Activated CD4-positive, alpha-beta T cell treated with anti-CD3 and anti-CD28 coated beads for 24 hours (primary cell): ENCODE data around the gene PBX3.
A peak's percentile ranks its signal among the peaks of the same experiment; 100 is the strongest.

Source experiments
- DNase-seq, 2 donors: peaks; one replicate each; pipeline ENCODE4 v3.0.0-alpha.2; 2020; ENCODE audit warnings: low read depth in 2 of 2

PBX3 gene

DNA sequence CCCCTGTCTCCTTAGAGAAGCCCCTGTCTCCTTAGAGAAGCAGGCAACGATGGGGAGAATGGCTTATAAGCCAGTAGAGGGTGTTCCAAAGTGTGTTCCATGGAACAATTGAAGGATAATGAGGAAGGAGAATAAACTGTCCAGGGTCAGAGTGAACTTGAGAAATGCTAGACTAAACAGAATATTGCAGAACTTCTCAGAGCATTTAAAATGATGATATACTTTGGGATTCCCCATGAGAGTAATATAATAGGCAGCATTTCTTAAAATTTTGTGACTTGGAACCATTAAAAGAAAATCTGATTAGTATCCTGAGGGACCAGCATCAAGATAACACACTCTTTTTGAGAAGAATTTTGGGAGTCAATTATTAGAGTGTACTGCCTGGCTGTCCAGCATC, 116.8 kb downstream of the PBX3 start:
- DNase-seq: no peak

DNA sequence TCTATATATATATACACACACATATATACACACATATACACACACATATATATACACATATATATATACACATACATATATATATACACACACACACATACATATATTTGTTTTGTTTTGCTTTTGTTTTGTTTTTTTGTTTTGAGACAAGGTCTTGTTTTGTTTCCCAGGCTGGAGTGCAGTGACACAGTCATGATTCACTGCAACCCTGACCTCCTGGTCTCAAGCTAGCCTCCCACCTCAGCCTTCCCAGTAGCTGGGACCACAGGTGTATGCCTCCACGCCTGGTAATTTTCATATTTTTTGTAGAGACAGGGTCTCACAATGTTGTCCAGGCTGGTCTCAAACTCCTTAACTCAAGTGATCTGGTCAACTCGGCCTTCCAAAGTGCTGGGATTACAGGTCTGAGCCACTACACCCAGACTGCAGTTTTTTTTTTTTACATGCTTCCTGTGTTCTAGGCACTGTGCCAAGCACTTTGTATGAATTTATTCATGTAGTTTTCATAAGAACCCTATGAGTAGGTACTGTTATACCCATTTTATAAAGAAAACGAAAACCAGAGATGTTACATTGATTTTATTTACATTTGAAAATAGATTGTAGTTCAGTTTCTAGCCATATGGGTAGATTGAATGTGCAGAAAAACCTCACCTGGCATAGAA, 120.7 kb downstream of the PBX3 start:
- no peak for DNase-seq

DNA sequence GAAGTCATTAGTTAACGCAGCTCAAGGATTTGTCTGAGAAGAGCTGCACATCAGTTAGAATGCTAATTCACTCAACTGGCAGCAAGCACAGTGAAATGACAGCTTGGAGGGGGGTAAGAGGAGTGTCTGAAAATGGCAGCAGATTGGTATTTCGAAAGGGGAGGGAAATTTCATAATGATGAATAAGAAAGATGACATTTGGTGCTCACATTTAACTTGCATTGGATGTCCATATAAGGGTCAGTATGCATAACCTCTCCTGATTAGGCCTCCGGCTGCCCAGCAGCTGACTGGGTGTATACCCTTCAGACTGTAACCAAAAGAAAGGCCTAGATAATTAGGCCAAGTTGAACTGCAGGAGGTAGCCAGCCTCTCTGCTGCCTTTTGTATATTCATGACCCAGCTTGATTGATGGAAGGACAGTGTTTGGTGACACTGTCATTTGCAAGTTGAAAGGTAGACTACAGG, 131.0 kb downstream of the PBX3 start:
- DNase-seq: no peak

- DNase-seq: no peak
Measured at GRCh38 chr9:125881042-125881441, 133.9 kb downstream of the PBX3 start.

GRCh38 chr9:125883565-125884217, 136.5 kb downstream of the PBX3 start:
- no peak for DNase-seq

DNA sequence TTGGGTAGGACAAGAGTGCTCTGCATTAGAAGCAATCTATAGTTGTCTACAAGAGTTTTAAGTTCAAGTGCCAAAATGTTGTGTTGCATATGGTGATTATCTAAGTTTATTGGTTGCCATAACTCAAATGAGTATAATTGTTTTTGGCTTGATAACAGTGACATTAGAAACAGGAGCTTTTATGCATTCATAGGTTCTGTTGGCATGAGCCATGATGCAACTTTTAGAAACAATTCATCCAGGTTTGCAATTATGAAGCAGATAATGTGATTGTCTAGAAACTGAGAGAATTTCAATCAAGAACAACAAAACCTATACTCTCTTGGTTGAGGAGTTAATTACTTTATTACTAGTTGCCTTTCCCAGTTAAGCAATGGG, 137.0 kb downstream of the PBX3 start:
- no peak for DNase-seq

DNA sequence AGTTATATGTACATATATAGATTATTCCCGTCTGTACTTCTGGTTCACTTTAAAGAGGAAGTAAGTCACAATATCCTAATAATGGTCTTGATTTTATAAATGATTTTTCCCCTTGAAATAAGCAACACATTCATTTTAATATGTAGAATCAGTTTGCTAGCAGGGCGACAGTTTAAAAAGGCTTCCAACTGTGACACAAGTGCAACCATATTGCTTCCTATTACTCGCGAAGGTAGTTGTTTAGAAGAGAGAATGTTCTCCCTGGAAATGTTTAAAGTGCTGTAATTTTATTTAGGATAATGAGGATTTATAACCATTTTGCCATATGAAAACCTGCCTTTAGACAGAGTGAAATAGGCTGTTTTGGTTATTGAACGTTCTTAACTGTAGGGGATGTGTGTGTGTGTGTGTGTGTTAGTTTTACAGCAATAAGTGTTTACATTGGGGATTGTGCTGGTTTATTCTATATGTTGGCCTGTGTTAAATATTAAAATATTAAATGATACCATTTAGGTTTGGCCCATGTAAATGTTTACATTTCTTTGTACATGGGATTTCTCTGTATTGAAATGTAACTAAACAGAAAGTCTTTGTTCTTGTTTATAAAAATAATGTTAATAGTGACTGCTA, 138.3 kb downstream of the PBX3 start:
- no peak for DNase-seq

DNA sequence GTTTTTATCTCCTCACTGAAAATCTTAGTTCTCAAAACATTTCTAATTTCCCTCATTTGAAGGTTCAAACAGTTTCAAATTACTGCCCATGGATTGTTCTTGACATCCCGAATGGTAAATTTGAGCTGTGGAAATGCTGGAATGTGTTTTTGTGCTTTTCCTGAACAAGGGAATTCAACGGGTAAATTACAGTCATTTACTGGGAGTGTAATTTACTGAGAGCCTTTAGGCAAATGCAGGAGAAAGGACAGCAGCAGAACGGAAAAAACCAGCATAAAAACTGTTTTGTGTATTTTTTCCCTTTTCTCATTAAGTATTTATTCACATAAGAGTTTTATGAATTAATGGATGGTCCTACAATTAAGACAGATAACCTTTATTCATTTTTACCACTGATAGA, 139.2 kb downstream of the PBX3 start:
- no peak for DNase-seq

- no peak for DNase-seq
Measured at GRCh38 chr9:125887172-125887571, 140.0 kb downstream of the PBX3 start.

- no peak for DNase-seq
Measured at GRCh38 chr9:125888211-125888610, 141.0 kb downstream of the PBX3 start.

DNA sequence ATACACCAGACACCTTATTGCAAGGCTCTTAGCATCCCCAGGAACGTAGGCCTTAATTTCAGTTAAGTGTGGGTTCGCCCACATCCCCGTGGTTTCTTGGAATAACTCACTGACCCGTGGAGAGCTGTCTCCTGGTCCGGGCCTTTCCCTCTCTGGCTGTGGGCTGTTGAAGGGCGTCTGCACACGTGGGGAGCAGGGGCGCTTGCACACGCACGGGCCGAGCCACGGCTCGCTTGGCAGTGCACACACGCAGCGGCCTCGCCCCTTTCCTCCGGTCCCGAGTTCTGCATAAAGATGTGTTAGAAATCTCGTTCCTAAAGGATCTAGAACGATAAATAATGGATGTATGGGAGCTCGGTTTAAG, 141.9 kb downstream of the PBX3 start:
- no peak for DNase-seq

DNA sequence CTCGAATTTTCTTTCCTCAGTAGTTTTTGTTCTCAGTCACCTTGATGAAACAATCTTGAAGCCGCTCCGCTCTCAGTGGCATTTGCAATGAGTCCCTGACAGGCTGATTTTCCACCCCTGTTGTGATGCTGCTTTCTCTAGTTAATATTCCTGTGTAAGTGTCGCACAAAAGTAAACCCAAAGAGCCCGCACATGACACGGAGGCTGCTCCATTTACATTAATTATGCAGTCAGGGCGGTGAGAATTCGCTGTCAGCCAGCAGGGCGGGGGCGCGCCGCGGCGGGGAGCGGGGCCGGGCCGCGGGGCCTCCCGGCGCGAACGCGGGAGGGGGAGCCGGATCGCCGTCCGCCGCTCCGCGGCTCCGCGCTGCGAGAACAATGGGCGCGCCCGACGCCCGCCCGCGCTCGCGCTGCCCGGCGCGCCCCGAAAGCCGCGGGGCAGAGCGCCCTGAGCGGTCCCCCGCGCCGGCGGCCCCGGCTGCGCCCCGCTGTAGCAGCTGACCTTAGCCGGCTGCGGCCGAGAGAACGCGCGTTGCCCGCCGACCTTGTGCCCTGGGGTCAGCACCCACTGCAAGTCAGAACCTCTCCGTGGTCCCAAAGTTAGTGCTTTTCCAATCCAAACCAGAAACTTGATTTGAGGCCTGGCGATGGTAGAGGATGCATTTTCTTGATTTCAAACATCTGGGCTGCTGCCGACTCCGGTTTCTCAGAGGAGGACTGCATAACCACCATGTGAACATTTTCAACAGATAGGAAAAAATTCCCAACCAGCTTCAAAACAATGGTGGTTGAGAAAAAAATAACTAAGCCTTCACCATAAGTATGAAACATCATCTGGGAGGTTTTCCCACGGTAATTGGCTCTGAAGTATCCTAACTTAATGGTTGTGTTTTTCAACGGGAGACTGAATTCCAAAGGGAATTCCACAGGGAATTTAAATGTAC, 142.6 kb downstream of the PBX3 start:
- peak; percentile 2 to 13 for DNase-seq

DNA sequence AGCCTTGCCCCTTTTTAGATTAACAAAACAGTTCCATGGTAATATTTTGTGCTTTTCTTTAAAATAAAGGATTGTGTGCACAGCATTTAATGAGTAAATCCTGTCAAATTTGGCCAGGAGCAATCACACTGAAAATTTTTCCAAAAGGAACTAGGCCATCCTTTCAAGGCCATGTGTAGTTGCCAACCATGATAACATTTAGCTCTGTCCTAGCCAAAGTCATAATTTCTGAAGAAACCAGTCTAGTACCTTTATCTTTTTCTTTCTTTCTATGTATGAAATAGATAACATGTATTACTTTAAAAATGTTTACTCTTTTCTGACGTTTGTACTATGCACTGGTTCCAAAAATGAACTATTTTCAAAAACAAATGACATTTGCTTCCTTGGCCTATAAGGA, 143.7 kb downstream of the PBX3 start:
- DNase-seq: no peak

DNA sequence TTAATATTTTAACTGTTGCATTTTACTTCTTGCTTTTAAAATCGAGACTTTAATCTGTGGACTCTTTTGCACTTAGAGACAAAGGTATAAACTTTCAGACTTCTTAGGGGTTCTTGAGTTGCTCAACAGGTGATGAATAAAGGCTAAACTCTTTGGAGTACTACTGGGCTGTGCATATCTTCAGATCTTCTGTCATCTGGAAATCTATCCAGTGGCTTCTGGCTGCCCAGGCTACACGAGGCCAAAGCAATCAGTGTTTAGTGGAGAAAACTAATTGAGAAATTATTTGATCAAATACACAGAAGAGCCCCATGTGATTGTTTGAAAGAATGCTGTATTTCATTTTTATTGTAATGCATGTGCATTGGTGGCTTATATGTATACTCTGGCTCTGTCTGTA, 146.1 kb downstream of the PBX3 start:
- no peak for DNase-seq

DNA sequence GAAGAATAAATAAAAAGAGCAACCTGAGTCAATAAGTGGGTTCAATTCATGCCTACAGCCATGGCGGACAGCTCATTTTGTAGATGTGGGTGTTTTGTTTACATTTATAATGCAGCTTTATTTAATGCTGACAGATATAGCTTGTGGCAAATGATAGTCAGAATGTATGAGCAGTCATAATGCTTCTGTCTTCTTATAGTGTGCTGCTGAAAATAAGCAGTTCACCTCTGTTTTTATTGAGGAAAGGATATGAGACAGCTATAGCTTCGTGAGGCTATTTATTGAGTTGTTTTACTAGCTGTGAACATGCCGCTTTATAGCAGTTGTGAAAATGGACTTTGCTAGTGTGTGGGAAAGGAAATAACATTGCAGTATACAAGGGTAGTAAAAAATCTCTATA, 147.4 kb downstream of the PBX3 start:
- DNase-seq: no peak

DNA sequence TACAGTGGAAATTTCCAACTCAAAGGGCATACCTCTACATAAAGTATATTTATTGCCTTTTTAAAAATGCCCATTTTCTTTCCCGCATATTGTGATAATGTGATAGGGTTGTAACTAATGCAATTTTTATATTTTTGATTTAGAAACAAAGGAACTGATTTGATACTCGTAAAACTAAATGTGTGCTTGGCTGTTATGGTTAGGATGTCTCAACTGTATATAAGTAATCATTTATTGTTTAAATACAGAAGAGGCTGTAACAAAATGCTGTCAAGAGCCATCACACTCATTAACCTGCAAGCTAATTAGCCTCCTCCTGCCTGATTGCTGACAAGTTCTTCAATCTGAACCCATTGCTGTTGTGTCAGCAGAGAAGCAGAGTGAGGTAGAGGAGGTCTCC, 149.2 kb downstream of the PBX3 start:
- DNase-seq: no peak

- DNase-seq: no peak
Measured at GRCh38 chr9:125896964-125897363, 149.8 kb downstream of the PBX3 start.

DNA sequence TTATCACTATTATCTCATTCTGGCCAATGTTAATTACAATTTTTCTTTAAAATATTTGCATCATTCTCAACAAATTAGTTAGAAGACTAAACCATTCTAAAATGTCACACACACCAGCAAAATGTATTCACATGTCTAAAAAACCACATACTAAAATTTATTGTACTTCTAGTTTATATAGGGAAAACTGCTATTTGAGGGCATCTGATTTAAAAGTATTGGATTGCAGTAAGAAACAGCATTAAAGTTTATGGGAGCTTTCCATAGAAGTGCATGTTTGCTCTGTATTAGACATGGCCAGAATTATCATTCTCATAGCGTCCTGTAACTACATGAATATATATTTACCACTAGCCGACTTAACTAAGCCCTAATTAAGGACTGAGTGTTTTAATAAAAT, 150.3 kb downstream of the PBX3 start:
- DNase-seq: no peak

GRCh38 chr9:125902214-125902613, 155.0 kb downstream of the PBX3 start:
- DNase-seq: no peak

- no peak for DNase-seq
Measured at GRCh38 chr9:125902831-125903512, 155.8 kb downstream of the PBX3 start.

DNA sequence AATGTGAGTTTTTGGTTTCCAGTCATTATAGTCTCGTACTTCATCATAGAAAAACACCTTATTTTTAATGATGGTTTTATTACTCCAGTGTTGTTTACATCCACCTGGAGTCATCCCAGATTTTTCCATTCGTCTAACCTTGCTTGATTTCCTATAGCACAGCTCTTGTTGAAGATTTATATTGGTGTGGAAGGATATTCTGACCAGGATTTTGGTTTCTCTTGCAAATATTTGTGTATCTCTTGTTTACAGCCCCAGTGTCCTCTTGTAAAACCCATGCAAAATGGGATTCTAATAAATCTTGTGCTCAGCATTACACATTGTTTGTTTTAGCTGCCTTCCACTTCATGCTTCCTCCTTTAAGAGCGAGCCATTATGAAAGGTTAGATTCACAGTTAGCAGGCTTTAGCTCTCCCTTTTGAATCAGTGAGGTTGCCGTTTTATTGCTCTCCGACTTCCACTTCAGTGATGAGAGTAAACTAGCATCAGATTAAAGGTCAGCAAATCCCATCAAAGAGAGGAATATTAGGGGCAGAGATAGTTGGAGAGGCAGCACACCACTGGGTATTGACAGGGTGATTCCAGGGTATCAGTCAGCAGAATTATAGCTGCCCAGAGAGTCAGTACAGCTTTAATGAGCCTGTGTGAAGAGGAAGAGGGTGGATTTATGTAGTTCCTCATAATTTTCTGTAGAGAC, 157.1 kb downstream of the PBX3 start:
- DNase-seq: no peak
